ENCODE results near the gene FAM111B. TPM values are rescaled to one million over a fixed set of nuclear protein-coding genes. Genes with fewer than 3 reads are reported as not detected.

FAM111B gene
- total RNA-seq, 2 experiments from 2014 or later: 28.9 to 31.0 TPM

Other genes with a start within 250 kb of the FAM111B start
- not detected for gene GLYATL1, start 167.7 kb upstream of the FAM111B start, total RNA-seq
- not detected for gene GLYATL1B, start 20.9 kb upstream of the FAM111B start, total RNA-seq
- 10 to 100 TPM; 87.6 to 87.8 TPM for gene FAM111A, start 35.6 kb downstream of the FAM111B start, total RNA-seq
- under 1 TPM; 0.05 to 0.07 TPM for gene DTX4, start 64.9 kb downstream of the FAM111B start, total RNA-seq
- gene MPEG1, start 105.7 kb downstream of the FAM111B start, total RNA-seq: not detected

Data from activated CD4-positive, alpha-beta memory T cell treated with anti-CD3 and anti-CD28 coated beads for 36 hours (primary cell).